T-helper 2 cell treated with Interferon-gamma antibody and Interleukin-4, amounts not matched to agents 100 ng/mL and 5 ng/mL, for 36 hours (primary cell): ENCODE measurements around the gene CPZ. TPM values are rescaled to one million over a fixed set of nuclear protein-coding genes. Genes with fewer than 3 reads are reported as not detected.

ENCODE experiments used
- intact Hi-C: fragments of 100-400 bp; cut with micrococcal nuclease; formaldehyde crosslinking; loops from one replicate; pipeline ENCODE4 v1.15.1; 2023
- total RNA-seq: library from RNA; stranded (reverse); gene quantifications from 2 replicates; pipeline ENCODE4 v1.2.3, GENCODE V29; 2022

The CPZ gene
- total RNA-seq, 1 donor from 2014 or later = not detected

DNA sequence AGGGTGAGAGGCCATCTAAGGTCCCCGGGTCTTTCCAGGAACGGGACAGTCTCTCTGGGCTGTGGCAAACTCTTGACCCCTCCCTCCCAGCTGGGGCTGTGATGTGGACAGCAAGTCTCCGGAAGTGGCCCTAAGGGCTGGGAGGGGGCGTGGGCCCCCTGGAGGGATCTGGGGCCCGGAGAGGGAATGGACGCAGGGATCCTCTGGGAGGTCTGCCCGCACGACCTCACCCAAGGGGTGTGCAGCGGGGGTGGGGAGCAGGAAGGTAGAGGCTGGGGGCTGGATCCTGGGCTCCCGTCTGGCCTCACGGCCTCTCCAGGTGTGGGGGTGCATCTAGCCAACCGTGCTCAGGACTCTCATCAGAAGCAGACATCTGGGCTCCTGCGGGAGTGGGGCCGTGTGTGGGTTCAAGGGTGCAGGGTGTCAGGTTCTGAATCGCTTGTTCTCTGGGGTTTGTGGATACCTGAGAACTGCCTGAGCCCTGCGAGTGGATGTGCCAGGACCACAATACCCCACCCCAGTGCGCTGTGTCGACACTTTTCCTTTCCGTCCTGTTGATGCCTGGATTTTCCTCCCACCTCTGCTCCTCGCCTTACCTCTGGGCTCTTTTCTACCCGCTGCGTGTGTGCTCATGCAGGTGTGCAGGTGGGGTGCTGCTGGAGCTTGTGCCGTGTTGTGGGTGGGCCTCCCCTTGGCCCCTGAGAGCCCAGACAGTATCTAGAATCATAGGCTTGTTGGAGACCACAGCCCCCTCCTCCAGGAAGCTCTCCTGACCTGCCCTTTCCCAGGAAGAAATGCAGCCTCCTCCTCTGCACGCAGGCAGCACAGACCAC, 915 bp downstream of the CPZ start:
- intact Hi-C loops = loop anchor here (1.0 to 10.0 kb wide), 2 partner anchors 125 to 349 kb away; no protein-coding TSS in a partner anchor

DNA sequence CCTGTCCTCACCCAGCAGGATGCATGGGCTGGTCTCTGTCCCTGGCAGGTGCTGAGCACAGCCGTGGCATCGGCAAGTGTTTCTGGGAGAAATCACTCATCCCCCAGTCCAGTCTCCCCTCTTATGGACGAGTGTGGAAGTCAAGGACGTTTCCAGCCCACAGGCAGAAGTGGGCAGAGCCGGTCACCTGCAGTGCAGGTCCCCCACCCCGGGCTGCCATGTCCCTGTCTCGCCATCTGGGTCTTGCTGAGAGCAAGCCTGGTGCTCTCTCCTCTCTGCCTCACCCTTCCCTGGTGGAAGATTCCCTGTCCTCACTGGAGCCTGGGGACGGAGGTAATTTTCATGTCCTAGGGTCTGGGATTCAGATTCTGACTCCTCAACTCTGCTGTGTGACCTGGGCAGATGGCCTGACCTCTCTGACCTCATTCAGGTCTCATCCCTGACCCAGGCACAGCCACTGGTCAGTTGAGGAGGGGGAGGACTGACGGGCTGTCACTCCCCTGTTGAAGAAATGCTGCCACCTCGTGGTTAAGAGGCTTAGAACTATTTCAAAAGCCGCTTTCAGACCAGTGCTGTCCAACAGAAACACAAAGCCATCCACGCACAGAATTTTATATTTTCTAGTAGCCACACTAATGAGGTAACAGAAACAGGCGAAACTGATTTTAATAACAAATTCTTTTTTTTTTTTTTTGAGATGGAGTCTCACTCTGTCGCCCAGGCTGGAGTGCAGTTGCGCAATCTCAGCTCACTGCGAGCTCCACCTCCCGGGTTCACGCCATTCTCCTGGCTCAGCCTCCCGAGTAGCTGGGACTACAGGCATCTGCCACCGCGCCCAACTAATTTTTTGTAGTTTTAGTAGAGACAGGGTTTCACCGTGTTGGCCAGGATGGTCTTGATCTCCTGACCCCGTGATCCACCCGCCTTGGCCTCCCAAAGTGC, 1.8 kb downstream of the CPZ start:
- intact Hi-C loops = loop anchor here (1.0 to 10.0 kb wide), 2 partner anchors 126 to 350 kb away; no protein-coding TSS in a partner anchor

GRCh38 chr4:8595237-8596087, 2.9 kb downstream of the CPZ start:
- intact Hi-C loops = loop anchor here (10.0 kb wide), 1 partner anchor 351 kb away; no protein-coding TSS in a partner anchor

DNA sequence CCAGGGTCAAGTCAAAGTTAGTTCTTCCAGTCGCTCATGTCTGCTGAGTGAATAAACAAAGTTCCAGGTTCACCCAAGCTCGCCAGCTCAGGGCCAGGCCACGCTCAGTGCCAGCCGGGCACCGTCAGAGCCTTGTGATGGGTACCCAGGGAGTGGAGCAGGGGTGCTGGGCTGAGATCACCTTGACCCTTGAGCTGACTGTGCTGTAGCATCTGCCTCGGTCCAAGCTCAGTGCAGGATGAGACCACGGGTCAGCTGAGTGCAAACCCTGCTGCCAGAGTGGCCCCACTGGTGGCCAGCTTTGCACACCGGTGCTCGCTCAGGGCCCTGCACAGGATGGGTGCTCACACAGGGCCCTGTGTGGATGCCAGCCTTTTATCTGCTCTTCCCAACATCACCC, 4.3 kb downstream of the CPZ start:
- intact Hi-C loops = loop anchor here (10.0 kb wide), 1 partner anchor 352 kb away; no protein-coding TSS in a partner anchor

- intact Hi-C loops = loop anchor here (10.0 kb wide), 1 partner anchor 353 kb away; no protein-coding TSS in a partner anchor
Observed at GRCh38 chr4:8597319-8597718, 4.8 kb downstream of the CPZ start.

- intact Hi-C loops = loop anchor here (10.0 kb wide), 1 partner anchor 353 kb away; no protein-coding TSS in a partner anchor
Observed at GRCh38 chr4:8597791-8598190, 5.2 kb downstream of the CPZ start.

- intact Hi-C loops = loop anchor here (10.0 kb wide), 1 partner anchor 354 kb away; no protein-coding TSS in a partner anchor
Observed at GRCh38 chr4:8598391-8599090, 6.0 kb downstream of the CPZ start.

DNA sequence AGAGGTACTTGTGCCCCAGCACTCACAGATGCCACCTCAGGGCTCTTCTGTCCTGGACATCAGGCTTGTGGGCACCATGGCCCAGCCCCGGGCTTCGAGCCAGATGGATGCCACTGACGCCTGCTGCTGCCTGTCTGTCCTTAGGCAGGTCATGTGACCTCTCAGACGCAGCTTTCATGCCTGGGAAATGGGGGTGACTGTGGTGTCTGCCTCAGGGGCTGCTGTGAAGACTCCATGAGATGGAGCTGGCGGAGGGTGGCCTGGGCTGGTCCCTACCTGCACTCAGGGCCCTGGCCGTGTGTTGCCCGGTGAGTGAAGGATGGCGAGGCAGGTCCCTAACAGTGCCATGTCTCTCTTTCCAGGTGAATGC, 6.5 kb downstream of the CPZ start:
- intact Hi-C loops = loop anchor here (10.0 kb wide), 1 partner anchor 354 kb away; no protein-coding TSS in a partner anchor

GRCh38 chr4:8599657-8600056, 7.1 kb downstream of the CPZ start:
- intact Hi-C loops = loop anchor here (10.0 kb wide), 2 partner anchors 315 to 355 kb away; no protein-coding TSS in a partner anchor

DNA sequence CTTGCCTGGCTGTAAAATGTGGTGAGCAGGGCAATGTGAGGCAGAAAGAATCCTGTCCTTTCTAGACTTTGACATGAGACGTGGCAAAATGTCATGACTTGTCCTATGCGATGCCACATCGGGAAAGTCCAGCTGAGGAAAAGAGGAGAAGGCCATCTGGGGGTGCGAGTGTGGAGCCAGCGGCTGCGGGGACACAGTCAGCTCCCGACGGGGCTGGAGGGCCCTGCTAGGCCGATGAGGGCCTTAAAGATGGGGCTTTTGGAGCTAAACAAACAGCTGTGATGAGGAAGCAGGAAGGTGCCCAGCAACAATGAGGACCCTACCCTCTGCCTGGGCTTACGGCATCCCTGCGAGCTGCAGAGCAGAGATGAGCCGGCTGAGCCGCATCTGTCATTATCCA, 7.7 kb downstream of the CPZ start:
- intact Hi-C loops = loop anchor here (10.0 kb wide), 1 partner anchor 315 kb away; no protein-coding TSS in a partner anchor

GRCh38 chr4:8600686-8601085, 8.1 kb downstream of the CPZ start:
- intact Hi-C loops = loop anchor here (10.0 kb wide), 1 partner anchor 314 kb away; no protein-coding TSS in a partner anchor

- intact Hi-C loops = loop anchor here (10.0 kb wide), 1 partner anchor 314 kb away; no protein-coding TSS in a partner anchor
Observed at GRCh38 chr4:8601086-8601485, 8.5 kb downstream of the CPZ start.

DNA sequence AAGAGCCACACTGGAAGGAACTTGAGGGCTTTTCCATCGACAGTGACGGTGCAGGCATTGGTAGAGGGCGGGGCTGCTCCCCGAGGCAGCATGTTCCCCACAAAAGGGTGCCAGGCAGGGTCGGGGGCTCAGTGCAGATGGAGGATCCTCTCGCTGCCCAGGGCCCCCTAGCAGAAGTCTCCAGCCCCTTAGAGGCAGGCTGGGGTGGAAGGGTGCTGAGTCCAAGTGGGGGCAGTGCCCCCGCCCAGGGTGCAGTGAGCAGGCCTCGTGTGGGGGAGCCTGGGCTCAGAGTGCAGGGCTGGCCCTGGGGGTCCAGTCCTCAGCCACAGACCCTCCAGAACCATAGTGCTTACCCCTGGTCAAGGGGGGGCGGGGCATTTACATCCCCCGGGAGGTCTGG, 9.0 kb downstream of the CPZ start:
- intact Hi-C loops = loop anchor here (10.0 kb wide), 1 partner anchor 313 kb away; no protein-coding TSS in a partner anchor

GRCh38 chr4:8602686-8603430, 10.3 kb downstream of the CPZ start:
- intact Hi-C loops = loop anchor here (10.0 kb wide), 1 partner anchor 312 kb away; no protein-coding TSS in a partner anchor

- intact Hi-C loops = loop anchor here (10.0 kb wide), 1 partner anchor 311 kb away; no protein-coding TSS in a partner anchor
Observed at GRCh38 chr4:8603931-8604330, 11.4 kb downstream of the CPZ start.

GRCh38 chr4:8605289-8605688, 12.7 kb downstream of the CPZ start:
- intact Hi-C loops = loop anchor here (10.0 kb wide), 1 partner anchor 310 kb away; no protein-coding TSS in a partner anchor

DNA sequence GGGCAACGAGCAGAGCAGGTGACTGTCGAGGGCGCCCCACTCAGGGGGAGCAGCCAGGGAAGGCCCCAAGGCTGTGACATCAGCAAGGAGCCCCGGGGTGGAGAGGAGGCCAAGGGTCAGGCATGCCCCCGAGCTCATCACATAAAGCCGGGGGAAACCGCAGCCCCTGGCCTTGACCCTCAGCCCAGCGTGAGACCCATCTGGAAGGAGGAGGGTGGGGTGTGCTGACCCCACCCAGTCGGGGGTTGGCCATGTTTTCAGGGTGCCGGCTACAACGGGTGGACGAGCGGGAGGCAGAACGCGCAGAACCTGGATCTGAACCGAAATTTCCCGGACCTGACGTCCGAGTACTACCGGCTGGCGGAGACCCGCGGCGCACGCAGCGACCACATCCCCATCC, 13.9 kb downstream of the CPZ start:
- intact Hi-C loops = loop anchor here (10.0 kb wide), 1 partner anchor 308 kb away; no protein-coding TSS in a partner anchor

GRCh38 chr4:8606966-8607365, 14.4 kb downstream of the CPZ start:
- intact Hi-C loops = loop anchor here (10.0 kb wide), 1 partner anchor 308 kb away; no protein-coding TSS in a partner anchor
